Medulla oblongata (tissue), 1 donor: ENCODE measurements around the gene LRRC42.

ENCODE experiments used
- DNase-seq: peaks from one replicate; pipeline ENCODE4 v3.0.0-alpha.2; 2015; ENCODE audit errors: extremely low spot score

The LRRC42 gene

GRCh38 chr1:53946252-53947171 lies at the start of gene LRRC42:
Gene LRRC42, plus strand, starts transcription at chr1:53946350. Its CDS starts 5,650 bp downstream, at chr1:53952000.
- peak; percentile 92 for DNase-seq

- peak; percentile 34 for DNase-seq
Measured at GRCh38 chr1:53896635-53897229, 49.4 kb upstream of the LRRC42 start.

- no peak for DNase-seq
Measured at GRCh38 chr1:53899206-53899628, 46.9 kb upstream of the LRRC42 start.

- no peak for DNase-seq
Measured at GRCh38 chr1:53899708-53900107, 46.4 kb upstream of the LRRC42 start.

- DNase-seq: no peak
Measured at GRCh38 chr1:53902235-53903138, 43.7 kb upstream of the LRRC42 start.

GRCh38 chr1:53905509-53905908 lies 40.6 kb upstream of the LRRC42 start:
- DNase-seq: no peak

- DNase-seq: no peak
Measured at GRCh38 chr1:53906121-53906520, 40.0 kb upstream of the LRRC42 start.

GRCh38 chr1:53909946-53910345 lies 36.2 kb upstream of the LRRC42 start:
- no peak for DNase-seq

GRCh38 chr1:53911442-53911841 lies 34.7 kb upstream of the LRRC42 start:
- no peak for DNase-seq

- no peak for DNase-seq
Measured at GRCh38 chr1:53913352-53914033, 32.7 kb upstream of the LRRC42 start.

- DNase-seq: no peak
Measured at GRCh38 chr1:53918343-53918742, 27.8 kb upstream of the LRRC42 start.

GRCh38 chr1:53919675-53920066 lies 26.5 kb upstream of the LRRC42 start:
- no peak for DNase-seq

GRCh38 chr1:53927376-53927881 lies 18.7 kb upstream of the LRRC42 start:
- no peak for DNase-seq

GRCh38 chr1:53929246-53929960 lies 16.7 kb upstream of the LRRC42 start:
- DNase-seq: no peak

- no peak for DNase-seq
Measured at GRCh38 chr1:53930932-53931331, 15.2 kb upstream of the LRRC42 start.

- DNase-seq: no peak
Measured at GRCh38 chr1:53931523-53931922, 14.6 kb upstream of the LRRC42 start.

GRCh38 chr1:53934170-53934765 lies 11.9 kb upstream of the LRRC42 start:
- no peak for DNase-seq

GRCh38 chr1:53936430-53936829 lies 9.7 kb upstream of the LRRC42 start:
- DNase-seq: no peak

GRCh38 chr1:53938136-53938830 lies 7.9 kb upstream of the LRRC42 start:
- no peak for DNase-seq
